ENCODE results near the gene ACAT2. TPM values are rescaled to one million over a fixed set of nuclear protein-coding genes. Genes with fewer than 3 reads are reported as not detected.
"Not testable (repeated sequence)": the region's sequence is repeated elsewhere in the genome, so short reads cannot be mapped to it uniquely, and the experiment has no call there.

Gene ACAT2
- total and polyA plus RNA-seq, 3 donors from 2014 or later = 15.8 to 45.9 (median 17.1) TPM

DNA sequence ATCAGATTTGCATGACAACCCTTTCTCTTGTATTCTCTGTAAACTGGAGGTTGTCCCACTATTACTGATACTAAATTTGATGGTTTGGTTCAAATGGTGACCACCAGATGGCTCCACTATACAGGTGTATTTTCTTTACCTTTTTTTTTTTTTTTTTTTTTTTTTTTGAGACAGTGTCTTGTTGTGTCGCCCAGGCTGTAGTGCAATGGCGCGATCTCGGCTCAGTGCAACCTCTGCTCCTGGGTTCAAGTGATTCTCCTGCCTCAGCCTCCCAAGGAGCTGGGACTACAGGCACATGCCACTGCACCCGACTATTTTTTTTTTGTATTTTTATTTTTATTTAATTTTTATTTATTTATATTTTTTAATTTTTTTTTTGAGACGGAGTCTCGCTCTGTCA, 41.1 kb upstream of the ACAT2 start:
- Histone ChIP-seq H3K27me3 (no peaks in the 10 kb centered on the region), H3K36me3 (ENCODE audit: low read depth, missing control alignments) (no peaks in the 10 kb centered on the region), H3K4me3 (no peak overlapping the region), H3K27ac (no peak overlapping the region), H3K4me1 (peaks cover 3% of the 10 kb centered on the region), H3K9me3 (no peaks in the 10 kb centered on the region)
- intact Hi-C loops (cut with DNase I; ENCODE audit: low total_unique reads) = no loop called here
- 65 to 69% methylated on average over 7 of the region's 7 CpGs for WGBS, 2 donors
- no peak for TF ChIP-seq POLR2A (IDR thresholded peaks at IDR 0.05)
- TF ChIP-seq, protein P1, sequence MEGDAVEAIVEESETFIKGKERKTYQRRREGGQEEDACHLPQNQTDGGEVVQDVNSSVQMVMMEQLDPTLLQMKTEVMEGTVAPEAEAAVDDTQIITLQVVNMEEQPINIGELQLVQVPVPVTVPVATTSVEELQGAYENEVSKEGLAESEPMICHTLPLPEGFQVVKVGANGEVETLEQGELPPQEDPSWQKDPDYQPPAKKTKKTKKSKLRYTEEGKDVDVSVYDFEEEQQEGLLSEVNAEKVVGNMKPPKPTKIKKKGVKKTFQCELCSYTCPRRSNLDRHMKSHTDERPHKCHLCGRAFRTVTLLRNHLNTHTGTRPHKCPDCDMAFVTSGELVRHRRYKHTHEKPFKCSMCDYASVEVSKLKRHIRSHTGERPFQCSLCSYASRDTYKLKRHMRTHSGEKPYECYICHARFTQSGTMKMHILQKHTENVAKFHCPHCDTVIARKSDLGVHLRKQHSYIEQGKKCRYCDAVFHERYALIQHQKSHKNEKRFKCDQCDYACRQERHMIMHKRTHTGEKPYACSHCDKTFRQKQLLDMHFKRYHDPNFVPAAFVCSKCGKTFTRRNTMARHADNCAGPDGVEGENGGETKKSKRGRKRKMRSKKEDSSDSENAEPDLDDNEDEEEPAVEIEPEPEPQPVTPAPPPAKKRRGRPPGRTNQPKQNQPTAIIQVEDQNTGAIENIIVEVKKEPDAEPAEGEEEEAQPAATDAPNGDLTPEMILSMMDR (IDR thresholded peaks at IDR 0.05) = peak in 2 of 3 experiments; percentile 14 to 29
- no peak for DNase-seq

DNA sequence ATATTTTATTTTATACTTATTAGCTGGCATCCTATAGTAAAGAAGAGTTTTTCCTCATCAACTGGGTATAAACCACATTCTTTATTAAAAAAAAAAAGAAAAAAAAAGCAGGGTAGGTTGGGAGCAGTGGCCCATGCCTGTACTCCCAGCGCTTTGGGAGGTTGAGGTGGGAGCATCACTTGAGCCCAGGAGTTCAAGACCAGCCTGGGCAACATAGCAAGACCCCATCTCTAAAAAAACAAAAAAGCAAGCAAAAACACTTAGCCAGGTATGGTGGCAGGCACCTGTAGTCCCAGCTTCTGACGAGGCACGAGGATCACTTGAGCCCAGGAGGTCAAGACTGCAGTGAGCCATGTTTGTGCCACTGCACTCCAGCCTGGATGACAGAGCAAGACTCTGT, 39.9 kb upstream of the ACAT2 start:
- H3K4me1 ChIP-seq; H3K27ac ChIP-seq; H3K4me3 ChIP-seq; H3K9me3 ChIP-seq; H3K36me3 ChIP-seq (ENCODE audit: low read depth, missing control alignments); DNase-seq; intact Hi-C loops (cut with DNase I; ENCODE audit: low total_unique reads); H3K27me3 ChIP-seq: not testable (repeated sequence)
- 97 to 98% methylated on average over 3 of the region's 3 CpGs for WGBS, 2 donors

DNA sequence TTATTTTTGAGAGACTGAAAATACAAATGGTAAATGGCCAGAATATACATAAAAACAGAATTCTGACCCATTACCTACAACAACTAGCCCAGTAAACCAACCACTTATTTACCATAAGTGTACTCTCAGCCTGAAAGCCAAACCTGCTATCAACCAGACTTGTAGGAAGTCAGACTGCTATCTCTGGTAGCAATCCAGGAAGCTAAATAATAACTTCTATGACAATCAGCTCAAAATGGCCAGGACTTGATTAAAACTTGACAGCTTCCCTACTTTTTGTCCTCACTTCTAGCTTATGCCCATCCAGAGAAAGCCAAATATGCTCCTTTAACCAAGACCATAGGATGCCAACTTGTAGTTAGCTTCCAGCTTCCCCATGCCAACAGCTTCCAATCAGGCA, 39.2 kb upstream of the ACAT2 start:
- Histone ChIP-seq H3K27me3 (no peaks in the 10 kb centered on the region), H3K36me3 (ENCODE audit: low read depth, missing control alignments) (no peaks in the 10 kb centered on the region), H3K4me3 (no peak overlapping the region), H3K4me1 (peaks cover 5% of the 10 kb centered on the region), H3K27ac (no peak overlapping the region), H3K9me3 (no peaks in the 10 kb centered on the region)
- no peak for DNase-seq
- intact Hi-C loops (cut with DNase I; ENCODE audit: low total_unique reads) = no loop called here
- TF ChIP-seq POLR2A (IDR thresholded peaks at IDR 0.05) = no peak
- TF ChIP-seq, protein P1 (IDR thresholded peaks at IDR 0.05) = no peak

DNA sequence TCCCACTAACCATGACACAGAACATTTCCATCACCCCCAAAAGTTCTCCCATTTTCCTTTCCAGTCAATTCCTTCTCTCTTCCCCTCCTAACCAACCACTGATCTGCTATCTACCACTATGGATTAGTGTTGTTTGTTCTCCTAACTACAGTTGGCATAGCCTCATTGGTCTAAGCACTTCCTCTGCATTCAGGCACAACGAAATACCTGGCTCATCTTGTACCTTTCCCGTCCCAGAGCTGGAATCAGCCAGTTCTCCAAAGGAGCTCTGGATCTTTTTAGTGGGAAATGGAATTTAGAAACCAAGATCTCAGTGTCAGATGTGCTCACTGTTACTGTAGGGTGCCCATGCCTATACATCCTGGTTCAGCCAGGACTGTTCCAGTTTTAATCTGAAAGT, 38.6 kb upstream of the ACAT2 start:
- H3K4me1 ChIP-seq = peaks cover 5% of the 10 kb centered on the region
- intact Hi-C loops (cut with DNase I; ENCODE audit: low total_unique reads) = no loop called here
- no peak overlapping the region for H3K4me3 ChIP-seq
- no peaks in the 10 kb centered on the region for H3K9me3 ChIP-seq
- H3K36me3 ChIP-seq (ENCODE audit: low read depth, missing control alignments) = no peaks in the 10 kb centered on the region
- no peak for DNase-seq
- TF ChIP-seq POLR2A (IDR thresholded peaks at IDR 0.05) = no peak
- TF ChIP-seq, protein P1 (IDR thresholded peaks at IDR 0.05) = no peak
- H3K27ac ChIP-seq = no peak overlapping the region
- WGBS, 2 donors = 89 to 97% methylated on average over 2 of the region's 2 CpGs
- H3K27me3 ChIP-seq = no peaks in the 10 kb centered on the region

DNA sequence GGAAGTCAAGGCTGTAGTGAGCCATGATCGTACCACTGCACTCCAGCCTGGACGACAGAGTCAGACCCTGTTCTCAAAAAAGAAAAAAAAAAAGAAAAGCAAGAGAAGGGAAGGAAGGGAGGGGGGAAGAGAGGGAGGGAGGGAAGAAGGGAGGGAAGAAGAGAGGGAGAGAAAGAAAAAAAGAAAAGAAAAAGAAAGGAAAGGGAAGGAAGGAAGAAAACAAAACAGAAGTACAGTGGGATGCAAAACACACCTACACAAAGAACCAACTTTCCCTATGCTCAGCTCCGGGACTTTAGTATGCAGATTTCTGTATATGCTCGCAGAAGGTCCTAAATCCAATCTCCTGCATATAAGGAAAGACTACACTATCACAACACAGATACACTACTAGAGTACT, 37.1 kb upstream of the ACAT2 start:
- intact Hi-C loops (cut with DNase I; ENCODE audit: low total_unique reads) = loop anchor here (5.0 kb wide), 1 partner anchor 32 kb away; the partner anchor contains the start of gene SOD2
- TF ChIP-seq, protein P1 (IDR thresholded peaks at IDR 0.05) = no peak
- no peak for TF ChIP-seq POLR2A (IDR thresholded peaks at IDR 0.05)

DNA sequence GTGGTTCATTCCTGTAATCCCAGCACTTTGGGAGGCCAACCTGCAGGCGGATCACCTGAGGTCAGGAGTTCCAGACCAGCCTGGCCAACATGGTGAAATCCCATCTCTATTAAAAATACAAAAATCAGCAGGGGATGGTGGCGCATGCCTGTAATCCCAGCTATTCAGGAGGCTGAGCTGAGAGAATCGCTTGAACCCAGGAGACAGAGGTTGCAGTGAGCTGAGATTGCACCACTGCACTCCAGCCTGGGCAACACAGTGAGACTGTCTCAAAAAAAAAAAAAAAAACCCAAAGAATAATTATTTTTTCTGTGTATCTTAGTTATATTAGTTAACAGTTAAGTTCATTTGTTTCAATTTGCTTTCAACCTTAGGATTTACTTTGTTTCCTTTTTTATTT, 36.6 kb upstream of the ACAT2 start:
- not testable (repeated sequence) for H3K27me3 ChIP-seq; DNase-seq; H3K27ac ChIP-seq; H3K36me3 ChIP-seq (ENCODE audit: low read depth, missing control alignments); H3K4me3 ChIP-seq; H3K9me3 ChIP-seq
- intact Hi-C loops (cut with DNase I; ENCODE audit: low total_unique reads) = loop anchor here (5.0 kb wide), 1 partner anchor 33 kb away; the partner anchor contains the start of gene SOD2
- 81 to 86% methylated on average over 3 of the region's 3 CpGs for WGBS, 2 donors
- peaks cover 17% of the 10 kb centered on the region for H3K4me1 ChIP-seq

More for the DNA sequence above, 37.1 kb upstream of the ACAT2 start:
- Histone ChIP-seq H3K36me3 (ENCODE audit: low read depth, missing control alignments) (no peaks in the 10 kb centered on the region), H3K4me3 (no peak overlapping the region), H3K27me3 (no peaks in the 10 kb centered on the region), H3K9me3 (no peaks in the 10 kb centered on the region), H3K4me1 (peaks cover 13% of the 10 kb centered on the region), H3K27ac (no peak overlapping the region)
- no peak for DNase-seq
- WGBS, 2 donors = 87 to 94% methylated on average over 4 of the region's 4 CpGs

All from testis (tissue), 3 donors.